PC-3 (cell line): ENCODE data around the gene PTK6. TPM values are rescaled to one million over a fixed set of nuclear protein-coding genes. Genes with fewer than 3 reads are reported as not detected.

ENCODE experiments used
- ATAC-seq: fragments of 200-7000 bp; cut with Tn5 transposase; 2 replicates; pipeline ENCODE4 v1.9.1; 2020; ENCODE audit warnings: mild to moderate bottlenecking, moderate library complexity
- BruUV-seq: library from RNA; stranded (reverse); fragments of 400-500 nt; replicated peaks from 2 replicates; lab custom pipeline; 2021; lab: Mats Ljungman, UMichigan
- CTCF ChIA-PET: fragments of 300-600 bp; sonication (Branson Sonifier 250); formaldehyde crosslinking; loops from one replicate; lab custom pipeline; 2022; ENCODE audit warnings: antibody characterized with exemption; lab: Charles Lee
- POLR2A ChIA-PET: fragments of 300-600 bp; sonication (Branson Sonifier 250); formaldehyde crosslinking; loops from one replicate; lab custom pipeline; 2022; ENCODE audit warnings: antibody characterized with exemption; ENCODE audit not compliant: unreplicated experiment; lab: Charles Lee
- DNase-seq: peaks from one replicate; pipeline ENCODE4 v3.0.0-alpha.2; 2015
- H2AFZ ChIP-seq: fragments of 300-600 bp; sonication (generic); 2 replicates; pipeline ENCODE4 v1.6.0; 2016; ENCODE audit warnings: antibody characterized with exemption, low read length
- H3F3A ChIP-seq: fragments of 300-600 bp; sonication (generic); one replicate; pipeline ENCODE4 v1.6.0; 2017; ENCODE audit warnings: antibody characterized with exemption, low read length, control low read depth, mild to moderate bottlenecking; ENCODE audit not compliant: unreplicated experiment
- H3K27ac ChIP-seq: fragments of 300-600 bp; sonication (generic); 2 replicates; pipeline ENCODE4 v1.5.1; 2016; ENCODE audit warnings: mild to moderate bottlenecking, low read length
- H3K27me3 ChIP-seq: fragments of 300-600 bp; sonication (generic); 2 replicates; pipeline ENCODE4 v1.6.1; 2016; ENCODE audit warnings: low read length, mixed read lengths
- H3K36me3 ChIP-seq: fragments of 300-600 bp; sonication (generic); 2 replicates; pipeline ENCODE4 v1.6.1; 2016; ENCODE audit warnings: low read depth, mixed run types, low read length, mixed read lengths
- H3K4me1 ChIP-seq: fragments of 300-600 bp; sonication (generic); 2 replicates; pipeline ENCODE4 v1.5.1; 2016; ENCODE audit warnings: low read length; ENCODE audit not compliant: insufficient read depth
- H3K4me2 ChIP-seq: fragments of 300-600 bp; sonication (generic); 2 replicates; pipeline ENCODE4 v1.6.0; 2016; ENCODE audit warnings: low read length
- H3K4me3 ChIP-seq: fragments of 300-600 bp; sonication (generic); 2 replicates; pipeline ENCODE4 v1.5.1; 2016; ENCODE audit warnings: mild to moderate bottlenecking, low read length, mixed read lengths
- H3K79me2 ChIP-seq: fragments of 300-600 bp; sonication (generic); 2 replicates; pipeline ENCODE4 v1.6.1; 2017; ENCODE audit warnings: low read length, mixed read lengths
- H3K9ac ChIP-seq: fragments of 300-600 bp; sonication (generic); 2 replicates; pipeline ENCODE4 v1.6.0; 2016; ENCODE audit warnings: mild to moderate bottlenecking, low read length
- H3K9me2 ChIP-seq: fragments of 300-600 bp; sonication (generic); replicated peaks from 2 replicates; pipeline ENCODE4 v1.6.1; 2016; ENCODE audit warnings: mixed run types, low read length, mixed read lengths
- H3K9me3 ChIP-seq: fragments of 300-600 bp; sonication (generic); 2 replicates; pipeline ENCODE4 v1.6.1; 2016; ENCODE audit warnings: low read length, mixed read lengths
- H4K20me1 ChIP-seq: fragments of 300-600 bp; sonication (generic); 2 replicates; pipeline ENCODE4 v1.6.1; 2016; ENCODE audit warnings: low read length, mixed read lengths
- CTCF ChIP-seq: fragments of 300-600 bp; sonication (generic); conservative IDR thresholded peaks from 2 replicates; pipeline ENCODE4 v1.5.1; 2017; ENCODE audit warnings: antibody characterized with exemption, low read depth, mild to moderate bottlenecking, low read length
- EZH2 ChIP-seq: fragments of 300-600 bp; sonication (generic); IDR thresholded peaks from one replicate; pipeline ENCODE4 v1.6.1; 2017; ENCODE audit warnings: antibody characterized with exemption, mild to moderate bottlenecking, low read length; ENCODE audit not compliant: unreplicated experiment
- EZH2phosphoT487 ChIP-seq: fragments of 300-600 bp; sonication (generic); IDR thresholded peaks from 2 replicates; pipeline ENCODE4 v1.6.1; 2018; ENCODE audit warnings: mild to moderate bottlenecking, antibody characterized with exemption, low read length, borderline replicate concordance
- intact Hi-C: fragments of 100-400 bp; cut with micrococcal nuclease; formaldehyde crosslinking; loops from 2 replicates; pipeline ENCODE4 v1.9.0; 2023
- total RNA-seq: library from RNA; depleted of rRNA; stranded (reverse); fragments of >200 nt; gene quantifications from 2 replicates; pipeline ENCODE4 v1.2.3, GENCODE V29; 2014

Gene PTK6
- total RNA-seq, 1 experiment from 2014 or later = 11.1 TPM

DNA sequence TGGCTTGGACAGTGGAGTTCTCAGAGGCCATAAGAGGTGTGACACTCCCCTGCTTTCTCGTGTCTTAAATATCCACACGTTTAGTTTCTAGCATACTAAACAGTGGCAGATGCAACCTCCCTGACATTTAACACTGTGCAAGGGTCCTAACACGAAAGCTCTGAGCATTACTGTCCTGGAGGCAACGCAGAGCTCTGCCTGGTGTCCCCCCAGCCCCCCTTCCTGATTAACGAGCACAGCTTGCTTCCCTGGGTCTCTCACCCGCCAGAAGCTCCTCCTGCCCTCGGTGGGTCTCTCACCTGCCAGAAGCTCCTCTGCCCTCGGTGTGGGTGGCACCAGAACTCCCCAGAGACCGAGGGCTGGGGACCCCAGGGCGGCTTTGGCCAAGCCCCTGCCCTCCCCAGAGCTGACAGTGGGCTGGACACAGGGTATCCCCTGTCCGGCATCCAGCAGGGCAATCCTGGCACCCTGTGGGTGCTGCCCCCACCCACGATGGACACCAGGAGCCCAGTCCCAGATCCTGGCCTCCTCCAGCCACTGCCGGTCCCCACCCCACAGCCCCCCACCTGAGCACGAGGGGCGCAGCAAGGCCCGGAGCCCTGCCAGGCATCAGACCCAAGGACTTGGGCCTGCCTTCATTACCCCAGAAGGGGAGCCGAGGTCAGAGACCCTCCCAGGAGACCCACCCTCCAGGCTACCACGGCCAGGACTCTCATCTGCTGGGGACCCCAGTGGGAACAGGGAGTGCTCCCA, 52.3 kb downstream of the PTK6 start:
- CTCF ChIA-PET = no interaction called here
- TF ChIP-seq EZH2 (no peak), EZH2phosphoT487 (no peak), CTCF (no peak)
- no peaks in the 10 kb centered on the region; the same call in 1 of the 2 replicates for H4K20me1 ChIP-seq
- H3K9me2 ChIP-seq = no peaks in the 10 kb centered on the region
- no peak overlapping the region for H3K4me3 ChIP-seq
- BruUV-seq = no TSS peak
- H3K9ac ChIP-seq = no peak overlapping the region
- no peak overlapping the region for H3K4me2 ChIP-seq
- ATAC-seq (no peak), DNase-seq (no peak)
- no peaks in the 10 kb centered on the region for H3K9me3 ChIP-seq
- POLR2A ChIA-PET = no interaction called here
- no peaks in the 10 kb centered on the region for H3F3A ChIP-seq
- H3K4me1 ChIP-seq = no peaks in the 10 kb centered on the region
- intact Hi-C loops = no loop called here
- H3K27ac ChIP-seq = no peak overlapping the region
- H2AFZ ChIP-seq = no peak overlapping the region
- H3K27me3 ChIP-seq = no peaks in the 10 kb centered on the region
- no peaks in the 10 kb centered on the region for H3K36me3 ChIP-seq
- no peaks in the 10 kb centered on the region for H3K79me2 ChIP-seq

GRCh38 chr20:63484236-63484635, 52.9 kb downstream of the PTK6 start:
- H3K36me3 ChIP-seq = no peaks in the 10 kb centered on the region

More at GRCh38 chr20:63484236-63484635, 52.9 kb downstream of the PTK6 start:
- DNase-seq = no peak
- Histone ChIP-seq H3K9me3 (no peaks in the 10 kb centered on the region), H3K4me1 (0 out of 2 replicates have a peak, but pooled peaks cover 5% of the 10 kb centered on the region), H3K79me2 (no peaks in the 10 kb centered on the region), H3F3A (no peaks in the 10 kb centered on the region), H3K27ac (no peak overlapping the region), H2AFZ (no peak overlapping the region), H3K4me3 (no peak overlapping the region), H3K9ac (no peak overlapping the region), H3K27me3 (no peaks in the 10 kb centered on the region), H3K9me2 (no peaks in the 10 kb centered on the region), H3K4me2 (no peak overlapping the region), H4K20me1 (no peaks in the 10 kb centered on the region; the same call in 1 of the 2 replicates)
- ChIA-PET CTCF (no interaction called here), POLR2A (no interaction called here)
- no peak for ATAC-seq
- intact Hi-C loops = no loop called here
- TF ChIP-seq CTCF (no peak), EZH2 (no peak), EZH2phosphoT487 (no peak)
- BruUV-seq = no TSS peak
